ENCODE results near the gene PLEKHN1. TPM values are rescaled to one million over a fixed set of nuclear protein-coding genes. Genes with fewer than 3 reads are reported as not detected.

PLEKHN1 gene
- total and polyA plus RNA-seq, 2 of the 4 experiments (the other 2 are of a cell fraction) = 0.54 to 2.1 TPM

DNA sequence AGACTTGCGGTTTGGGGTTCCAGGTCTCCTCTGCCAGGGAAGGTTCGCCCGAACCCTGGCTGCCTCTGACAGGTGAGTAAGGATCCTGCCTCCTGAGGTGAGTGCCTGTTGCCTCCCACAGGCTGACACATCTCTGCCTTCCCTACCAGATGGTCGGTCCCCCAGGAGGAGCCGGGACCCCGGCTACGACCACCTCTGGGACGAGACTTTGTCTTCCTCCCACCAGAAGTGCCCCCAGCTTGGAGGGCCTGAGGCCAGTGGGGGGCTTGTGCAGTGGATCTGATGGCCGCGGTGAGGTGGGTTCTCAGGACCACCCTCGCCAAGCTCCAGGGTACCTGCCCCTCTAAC lies 8.0 kb downstream of the PLEKHN1 start:
- H3K56ac ChIP-seq (ENCODE audit: extremely low read depth, insufficient read depth, low read length) = no peak overlapping the region
- ATAC-seq (ENCODE audit: low read depth) (no peak), DNase-seq (no peak)
- no peak overlapping the region for H4K8ac ChIP-seq (ENCODE audit: low read depth in 2 of 2, low read length in 2 of 2)
- CTCF ChIA-PET = no interaction called here
- 0 out of 2 replicates have a peak, but pooled peaks cover 2% of the 10 kb centered on the region for H3K4me1 ChIP-seq (ENCODE audit: control insufficient read depth, insufficient read depth, low read length)
- H2BK15ac ChIP-seq (ENCODE audit: low read depth, low read length) = no peak overlapping the region
- intact Hi-C loops (cut with micrococcal nuclease) = no loop called here
- H2BK5ac ChIP-seq (ENCODE audit: low read depth, low read length, poor library complexity, severe bottlenecking) = no peak overlapping the region
- H3K4me2 ChIP-seq (ENCODE audit: low read depth, low read length) = no peak overlapping the region
- H3K27me3 ChIP-seq (ENCODE audit: control insufficient read depth, insufficient read depth, low read length) = peaks cover 5% of the 10 kb centered on the region; the same call in 1 of the 2 replicates
- 100% methylated on average over 2 of the region's 11 CpGs; no CpG with 5 or more reads in 1 of the 2 experiments for WGBS, 2 experiments (ENCODE audit: extremely low coverage in 2 of 2, insufficient read length in 1 of 2)
- H3K9me3 ChIP-seq (ENCODE audit: control insufficient read depth, insufficient read depth, low read length) = no peaks in the 10 kb centered on the region
- H3K79me1 ChIP-seq (ENCODE audit: low read depth in 1 of 2, low read length in 2 of 2) = no peaks in the 10 kb centered on the region
- dilution Hi-C loops (cut with HindIII; ENCODE audit: low sequenced_read_pairs, unreplicated experiment) = no loop called here
- peaks cover 5% of the 10 kb centered on the region; the same call in 1 of the 2 replicates for H3K9me1 ChIP-seq (ENCODE audit: insufficient read depth, low read length)
- no TSS peak for BruUV-seq (replicated peaks)
- H2BK20ac ChIP-seq (ENCODE audit: low read depth, low read length) = no peak overlapping the region
- no peak overlapping the region for H2BK120ac ChIP-seq (ENCODE audit: low read depth, low read length)
- H4K5ac ChIP-seq (ENCODE audit: low read depth, low read length) = no peak overlapping the region
- no peak overlapping the region for H3K14ac ChIP-seq (replicated peaks; ENCODE audit: low read depth, low read length)
- no peak overlapping the region for H2AK5ac ChIP-seq (ENCODE audit: low read depth, low read length)
- no peak overlapping the region for H3K23ac ChIP-seq (ENCODE audit: low read depth, low read length)
- no peak overlapping the region for H3K27ac ChIP-seq (ENCODE audit: insufficient read depth, low read length)
- no peak overlapping the region for H3K18ac ChIP-seq (ENCODE audit: low read depth, low read length)
- no peak overlapping the region for H3K4ac ChIP-seq (ENCODE audit: low read depth, low read length)
- no peak overlapping the region for H2AK9ac ChIP-seq (replicated peaks; ENCODE audit: low read depth, low read length, poor library complexity)
- no peak overlapping the region for H3K4me3 ChIP-seq (ENCODE audit: insufficient read depth, low read depth, low read length)
- H4K91ac ChIP-seq (ENCODE audit: insufficient read depth, low read depth, low read length) = no peak overlapping the region
- no peak overlapping the region for H3K9ac ChIP-seq (ENCODE audit: low read depth, low read length)
- no peaks in the 10 kb centered on the region; the same call in 1 of the 2 replicates for H4K20me1 ChIP-seq (ENCODE audit: insufficient read depth, low read length)
- TF ChIP-seq, protein P1, sequence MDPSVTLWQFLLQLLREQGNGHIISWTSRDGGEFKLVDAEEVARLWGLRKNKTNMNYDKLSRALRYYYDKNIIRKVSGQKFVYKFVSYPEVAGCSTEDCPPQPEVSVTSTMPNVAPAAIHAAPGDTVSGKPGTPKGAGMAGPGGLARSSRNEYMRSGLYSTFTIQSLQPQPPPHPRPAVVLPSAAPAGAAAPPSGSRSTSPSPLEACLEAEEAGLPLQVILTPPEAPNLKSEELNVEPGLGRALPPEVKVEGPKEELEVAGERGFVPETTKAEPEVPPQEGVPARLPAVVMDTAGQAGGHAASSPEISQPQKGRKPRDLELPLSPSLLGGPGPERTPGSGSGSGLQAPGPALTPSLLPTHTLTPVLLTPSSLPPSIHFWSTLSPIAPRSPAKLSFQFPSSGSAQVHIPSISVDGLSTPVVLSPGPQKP (IDR thresholded peaks at IDR 0.05; ENCODE audit: borderline replicate concordance, low read depth, low read length) = no peak
- no peak for TF ChIP-seq RCOR1 (IDR thresholded peaks at IDR 0.05; ENCODE audit: insufficient replicate concordance, low read length)
- TF ChIP-seq MAFK (IDR thresholded peaks at IDR 0.05; ENCODE audit: low read depth, low read length) = no peak
- TF ChIP-seq MAZ (IDR thresholded peaks at IDR 0.05; ENCODE audit: borderline replicate concordance, low read depth, low read length) = no peak
- TF ChIP-seq RFX5 (IDR thresholded peaks at IDR 0.05; ENCODE audit: low read depth, low read length) = no peak
- TF ChIP-seq CEBPB (IDR thresholded peaks at IDR 0.05; ENCODE audit: low read depth, low read length) = no peak
- POLR2A ChIA-PET (ENCODE audit: unreplicated experiment) = no interaction called here
- no peak overlapping the region for H2AFZ ChIP-seq (replicated peaks; ENCODE audit: low read length, poor library complexity)
- H3K36me3 ChIP-seq (ENCODE audit: control insufficient read depth, insufficient read depth, low read length) = no peaks in the 10 kb centered on the region
- in situ Hi-C loops (cut with MboI; ENCODE audit: low sequenced_read_pairs) = no loop called here
